HPDE6-E6E7 (cell line): ENCODE data around the gene GPC5.

ENCODE experiments used
- DNase-seq: peaks from one replicate; pipeline ENCODE4 v3.0.0; 2011; ENCODE audit warnings: missing footprints; ENCODE audit errors: extremely low spot score

The GPC5 gene

GRCh38 chr13:91537376-91537775, 139.0 kb downstream of the GPC5 start:
- no peak for DNase-seq

DNA sequence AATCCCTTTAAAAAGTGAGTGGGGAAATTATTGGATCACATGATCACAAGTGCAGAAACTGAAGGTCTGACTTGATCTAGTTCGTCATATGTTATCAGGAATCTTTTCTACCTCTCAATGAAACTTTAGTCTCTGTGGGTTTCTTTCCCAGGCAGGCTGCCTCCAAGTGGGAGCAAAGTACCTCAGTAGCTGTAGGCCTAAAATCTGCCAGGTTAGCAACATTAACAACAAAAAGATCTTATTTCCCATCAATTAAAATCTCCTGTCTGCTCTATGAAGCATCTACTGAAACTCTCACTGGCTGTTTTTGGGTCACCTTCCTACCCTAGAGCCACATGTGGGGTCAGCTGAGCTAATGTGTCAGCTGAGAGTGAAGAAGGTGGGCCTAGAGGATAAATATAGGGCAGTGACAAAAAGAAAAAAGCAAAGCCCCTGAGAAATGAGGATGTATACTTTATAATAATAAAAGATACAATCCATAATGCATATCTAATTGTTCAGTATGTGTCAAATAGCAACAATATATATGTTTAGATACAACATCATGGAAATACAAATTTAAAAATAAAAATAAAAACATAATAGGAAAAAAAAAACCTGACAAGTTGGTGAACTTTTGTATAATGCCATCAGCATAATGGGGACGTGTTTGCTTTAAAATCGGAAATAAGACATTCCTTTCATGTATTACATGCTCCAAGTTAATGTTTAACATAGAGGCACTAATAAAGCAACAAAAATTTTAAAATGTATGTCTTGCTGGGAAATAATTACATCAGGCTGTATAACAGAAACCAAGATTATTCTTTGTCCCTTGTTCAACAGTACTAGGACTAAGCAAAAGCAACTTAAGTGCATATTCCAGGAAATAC, 141.1 kb downstream of the GPC5 start:
- DNase-seq, result no peak

DNA sequence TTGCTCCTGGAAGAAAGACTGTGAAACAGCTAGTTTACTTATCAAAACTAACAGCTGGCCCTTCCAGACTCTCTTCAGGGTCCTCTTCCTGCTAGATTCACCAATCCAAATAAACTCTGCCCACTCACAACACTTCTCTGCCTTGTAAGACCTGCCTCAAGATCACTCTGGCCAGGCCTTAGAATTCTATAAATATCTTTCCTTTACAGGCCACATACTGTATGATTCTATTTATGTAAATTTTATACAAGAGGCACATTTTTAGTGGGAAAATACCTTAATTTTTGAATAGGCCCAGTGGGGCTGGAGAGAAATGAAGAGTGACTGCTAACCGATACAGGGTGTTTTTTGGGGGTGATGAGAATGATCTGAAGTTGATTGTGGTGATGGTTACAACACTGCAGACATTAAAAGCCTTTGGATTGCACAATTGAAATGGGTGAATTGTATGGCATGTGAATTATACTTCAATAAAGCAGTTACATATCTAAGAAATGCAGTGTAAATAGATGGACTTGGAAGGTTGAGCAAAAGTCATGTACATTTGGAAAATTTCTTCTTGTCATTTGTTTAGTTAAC, 141.8 kb downstream of the GPC5 start:
- DNase-seq, result no peak

DNA sequence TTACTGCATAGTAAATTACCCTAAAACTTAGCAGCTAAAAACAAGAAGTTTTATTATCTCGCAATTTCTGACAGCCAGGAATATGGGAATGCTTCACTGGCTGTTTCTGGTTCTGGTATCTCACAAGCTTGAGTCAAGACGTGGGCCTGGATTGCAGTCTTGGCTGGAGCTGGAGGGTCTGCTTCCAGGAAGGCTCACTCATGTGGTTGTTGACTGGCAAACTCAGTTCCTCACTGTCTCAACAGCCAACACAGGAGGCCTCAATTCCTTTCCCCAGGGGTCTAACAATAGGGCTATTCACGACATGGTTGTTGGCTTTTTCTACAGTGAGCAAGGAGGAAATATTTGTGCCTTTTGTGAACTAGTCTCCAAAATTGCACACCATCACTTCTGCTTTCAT, 146.3 kb downstream of the GPC5 start:
- no peak for DNase-seq

- DNase-seq, result peak; percentile 1
Observed at GRCh38 chr13:91546900-91547299, 148.5 kb downstream of the GPC5 start.

DNA sequence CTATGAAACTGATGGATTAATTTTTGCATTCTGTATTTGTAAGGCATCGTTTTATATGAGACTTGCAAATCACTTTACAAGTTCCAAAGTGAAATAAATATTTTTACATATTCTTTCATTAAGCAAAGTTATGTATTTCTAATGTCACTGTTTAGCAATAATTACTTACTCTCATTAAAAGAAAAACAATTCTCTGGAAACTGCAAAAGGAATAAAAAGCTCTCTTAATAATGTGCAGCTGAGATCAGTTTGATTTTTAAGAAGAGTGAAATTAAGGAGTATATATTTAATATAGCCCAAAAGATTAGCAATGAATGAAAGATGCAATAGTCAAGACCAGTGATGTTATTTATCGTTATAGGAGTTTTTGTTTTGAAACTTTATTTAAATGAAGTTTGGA, 155.2 kb downstream of the GPC5 start:
- DNase-seq, result no peak

DNA sequence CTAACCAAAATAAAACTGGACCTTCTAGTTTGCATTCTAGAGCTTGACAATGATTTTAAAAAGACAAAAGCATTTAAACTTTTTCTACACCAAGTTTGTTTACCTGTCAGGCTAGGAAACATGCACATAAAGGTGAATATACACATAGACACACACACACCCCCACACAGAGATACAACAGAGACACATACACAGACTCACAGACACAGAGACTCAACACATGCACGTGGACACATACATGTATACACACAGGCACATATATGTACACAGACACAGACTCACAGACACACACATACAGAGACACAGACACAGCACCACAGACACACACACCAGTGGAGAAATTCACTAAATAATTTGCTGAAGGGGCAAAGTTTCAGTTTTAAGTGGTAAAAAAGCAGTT, 155.7 kb downstream of the GPC5 start:
- DNase-seq, result no peak

GRCh38 chr13:91557328-91558090, 159.1 kb downstream of the GPC5 start:
- no peak for DNase-seq

GRCh38 chr13:91563799-91564198, 165.4 kb downstream of the GPC5 start:
- DNase-seq, result no peak

DNA sequence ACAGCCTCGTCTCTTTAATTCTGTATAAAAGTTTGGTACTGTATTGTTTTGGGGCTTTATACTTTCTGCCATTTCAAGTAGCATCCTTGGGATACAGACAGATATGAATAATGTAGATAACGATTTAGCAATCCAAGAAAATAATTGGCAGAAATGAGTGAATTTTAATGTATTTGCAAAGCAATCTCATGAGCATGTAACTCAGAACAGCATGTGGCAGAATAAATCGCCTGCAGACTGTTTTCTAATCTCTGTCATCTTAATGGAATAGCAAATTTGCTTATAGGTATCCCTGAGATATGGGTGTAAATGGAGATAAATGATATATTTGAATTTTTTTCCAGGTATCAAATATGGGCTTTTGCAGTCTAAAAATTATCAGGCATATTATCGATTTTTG, 166.0 kb downstream of the GPC5 start:
- DNase-seq, result no peak

GRCh38 chr13:91565296-91565695, 166.9 kb downstream of the GPC5 start:
- no peak for DNase-seq

DNA sequence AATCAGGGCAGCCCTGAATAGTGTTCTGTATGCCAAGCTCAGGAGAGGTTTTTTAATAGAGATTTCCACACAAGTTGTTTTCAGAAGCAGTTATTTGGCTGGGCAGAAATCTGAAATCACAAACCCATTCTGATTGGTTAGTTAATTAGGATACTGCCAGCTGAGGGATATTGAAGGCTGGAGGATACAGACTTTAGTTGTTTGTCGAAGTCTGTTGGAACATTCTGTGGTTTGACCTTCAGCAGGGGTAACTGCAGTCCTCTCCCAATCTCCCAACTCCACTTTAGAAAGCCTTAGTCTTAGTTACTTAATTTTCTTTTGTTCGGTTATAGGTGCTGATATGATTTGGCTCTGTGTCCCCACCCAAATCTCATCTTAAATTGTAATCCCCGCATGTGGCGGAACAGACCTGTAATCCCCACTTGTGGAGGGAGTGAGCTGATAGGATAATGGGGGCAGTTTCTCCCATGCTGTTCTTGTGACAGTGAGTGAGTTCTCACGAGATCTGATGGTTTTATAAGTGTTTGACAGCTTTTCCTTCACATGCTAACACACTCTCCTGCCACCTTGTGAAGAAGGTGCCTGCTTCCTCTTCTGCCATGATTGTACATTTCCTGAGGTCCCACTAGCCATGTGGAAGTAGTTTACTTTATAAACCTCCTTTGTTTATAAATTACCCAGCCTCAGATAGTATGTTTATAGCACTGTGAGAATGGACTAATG, 169.2 kb downstream of the GPC5 start:
- no peak for DNase-seq

GRCh38 chr13:91571681-91572080, 173.3 kb downstream of the GPC5 start:
- no peak for DNase-seq

- no peak for DNase-seq
Observed at GRCh38 chr13:91572439-91572838, 174.0 kb downstream of the GPC5 start.

GRCh38 chr13:91572944-91573598, 174.7 kb downstream of the GPC5 start:
- DNase-seq, result no peak

DNA sequence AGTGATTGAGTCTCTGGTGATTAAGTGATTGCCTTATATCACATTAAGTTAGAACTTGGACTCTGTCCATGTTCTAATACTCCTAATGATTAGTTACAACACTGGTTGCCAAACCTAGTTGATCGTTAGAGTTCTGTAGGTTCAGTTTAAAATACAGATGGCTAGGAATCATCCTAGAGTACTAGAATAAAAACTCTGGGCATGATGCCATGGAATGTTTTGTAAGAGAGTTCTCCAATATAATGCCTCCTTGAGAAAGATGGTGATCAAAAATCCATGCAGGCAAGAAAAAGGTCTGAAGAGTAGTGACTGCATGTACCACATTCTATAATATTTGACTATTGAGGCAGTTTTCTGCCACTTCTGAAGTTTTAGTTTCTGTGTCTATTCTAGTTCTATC, 176.3 kb downstream of the GPC5 start:
- DNase-seq, result no peak

GRCh38 chr13:91576590-91576989, 178.2 kb downstream of the GPC5 start:
- no peak for DNase-seq

GRCh38 chr13:91579320-91579719, 180.9 kb downstream of the GPC5 start:
- no peak for DNase-seq

DNA sequence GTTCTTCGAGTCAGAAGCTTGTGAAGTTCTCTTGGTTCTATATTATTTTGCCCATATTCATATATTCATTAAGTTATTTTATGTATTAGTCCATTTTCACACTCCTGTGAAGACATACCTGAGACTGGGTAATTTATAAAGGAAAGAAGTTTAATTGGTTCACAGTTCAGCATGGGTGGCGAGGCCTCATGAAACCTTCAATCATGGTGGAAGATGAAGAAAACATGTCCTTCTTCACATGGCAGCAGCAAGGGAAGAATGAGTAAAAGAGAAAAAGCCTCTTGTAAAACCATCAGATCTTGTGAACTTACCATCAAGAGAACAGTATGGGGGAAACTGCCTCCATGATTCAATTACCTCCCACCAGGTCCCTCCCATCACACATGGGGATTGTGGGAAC, 182.3 kb downstream of the GPC5 start:
- no peak for DNase-seq

GRCh38 chr13:91586609-91587008, 188.2 kb downstream of the GPC5 start:
- DNase-seq, result no peak

GRCh38 chr13:91588541-91588940, 190.1 kb downstream of the GPC5 start:
- DNase-seq, result no peak
